ELR (cell line): ENCODE results near the gene COX14.
"Not testable (repeated sequence)": the region's sequence is repeated elsewhere in the genome, so short reads cannot be mapped to it uniquely, and the experiment has no call there.

Source experiments
- DNase-seq: peaks from one replicate; pipeline ENCODE4 v3.0.0-alpha.2; 2015; ENCODE audit warnings: low read depth

COX14 gene

GRCh38 chr12:50111693-50112455, at the start of gene COX14:
Gene COX14, plus strand, starts transcription at chr12:50112236. Its CDS starts 7,808 bp downstream, at chr12:50120044.
- DNase-seq = peak; percentile 100

GRCh38 chr12:50062728-50063460, 49.1 kb upstream of the COX14 start:
- DNase-seq = no peak

- DNase-seq = no peak
Measured at GRCh38 chr12:50065726-50066310, 46.2 kb upstream of the COX14 start.

DNA sequence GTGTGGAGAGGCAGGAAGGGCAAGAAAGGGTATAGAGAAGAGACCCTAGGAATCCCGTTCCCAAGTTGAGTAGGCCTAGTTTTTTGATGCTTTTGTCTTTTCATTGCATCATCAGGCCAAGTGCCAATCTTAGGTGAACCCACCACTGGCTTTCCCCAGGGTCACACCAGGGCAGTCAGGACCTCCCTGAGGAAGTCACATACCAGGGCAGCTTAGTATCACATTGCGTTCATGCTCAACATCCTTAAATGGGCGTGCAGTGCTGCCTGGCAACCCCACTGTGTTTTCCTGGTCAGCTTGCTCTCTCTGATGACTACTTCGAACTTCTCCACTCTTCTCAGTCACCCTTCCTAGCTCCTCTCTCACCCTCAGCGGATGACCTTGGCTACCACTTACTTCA, 45.6 kb upstream of the COX14 start:
- DNase-seq = peak; percentile 73

- DNase-seq = no peak
Measured at GRCh38 chr12:50069069-50069468, 43.0 kb upstream of the COX14 start.

DNA sequence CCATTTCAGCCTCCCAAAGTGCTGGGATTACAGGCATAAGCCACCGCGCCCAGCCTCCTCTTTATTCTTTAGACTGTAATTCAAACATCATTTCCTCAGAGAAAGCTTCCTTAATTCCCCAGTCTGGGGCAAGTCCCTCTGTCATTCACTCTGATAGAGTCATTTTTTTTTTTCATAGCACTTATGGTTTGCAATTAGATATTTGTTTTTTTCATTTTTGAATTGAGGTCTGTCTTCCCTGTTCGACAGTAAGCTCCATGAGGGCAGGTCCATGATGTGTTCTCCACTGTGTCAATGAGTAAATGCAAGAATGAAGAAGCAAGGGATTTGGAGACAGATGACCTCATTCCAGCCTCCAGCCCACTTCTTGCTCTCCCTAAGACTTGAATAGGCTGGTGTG, 42.5 kb upstream of the COX14 start:
- DNase-seq = no peak

- DNase-seq = peak; percentile 85
Measured at GRCh38 chr12:50070314-50071060, 41.5 kb upstream of the COX14 start.

GRCh38 chr12:50072198-50072907, 39.7 kb upstream of the COX14 start:
- no peak for DNase-seq

- DNase-seq = no peak
Measured at GRCh38 chr12:50073206-50073605, 38.8 kb upstream of the COX14 start.

DNA sequence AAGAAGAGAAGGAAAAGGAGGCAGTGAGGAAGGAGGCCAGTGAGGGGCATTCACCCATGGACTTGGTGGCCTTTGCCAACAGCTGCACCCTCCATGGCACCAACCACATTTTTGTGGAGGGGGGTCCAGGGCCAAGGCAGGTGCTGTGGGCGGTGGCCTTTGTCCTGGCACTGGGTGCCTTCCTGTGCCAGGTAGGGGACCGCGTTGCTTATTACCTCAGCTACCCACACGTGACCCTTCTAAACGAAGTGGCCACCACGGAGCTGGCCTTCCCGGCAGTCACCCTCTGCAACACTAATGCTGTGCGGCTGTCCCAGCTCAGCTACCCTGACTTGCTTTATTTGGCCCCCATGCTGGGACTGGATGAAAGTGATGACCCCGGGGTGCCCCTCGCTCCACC, 38.3 kb upstream of the COX14 start:
- no peak for DNase-seq

DNA sequence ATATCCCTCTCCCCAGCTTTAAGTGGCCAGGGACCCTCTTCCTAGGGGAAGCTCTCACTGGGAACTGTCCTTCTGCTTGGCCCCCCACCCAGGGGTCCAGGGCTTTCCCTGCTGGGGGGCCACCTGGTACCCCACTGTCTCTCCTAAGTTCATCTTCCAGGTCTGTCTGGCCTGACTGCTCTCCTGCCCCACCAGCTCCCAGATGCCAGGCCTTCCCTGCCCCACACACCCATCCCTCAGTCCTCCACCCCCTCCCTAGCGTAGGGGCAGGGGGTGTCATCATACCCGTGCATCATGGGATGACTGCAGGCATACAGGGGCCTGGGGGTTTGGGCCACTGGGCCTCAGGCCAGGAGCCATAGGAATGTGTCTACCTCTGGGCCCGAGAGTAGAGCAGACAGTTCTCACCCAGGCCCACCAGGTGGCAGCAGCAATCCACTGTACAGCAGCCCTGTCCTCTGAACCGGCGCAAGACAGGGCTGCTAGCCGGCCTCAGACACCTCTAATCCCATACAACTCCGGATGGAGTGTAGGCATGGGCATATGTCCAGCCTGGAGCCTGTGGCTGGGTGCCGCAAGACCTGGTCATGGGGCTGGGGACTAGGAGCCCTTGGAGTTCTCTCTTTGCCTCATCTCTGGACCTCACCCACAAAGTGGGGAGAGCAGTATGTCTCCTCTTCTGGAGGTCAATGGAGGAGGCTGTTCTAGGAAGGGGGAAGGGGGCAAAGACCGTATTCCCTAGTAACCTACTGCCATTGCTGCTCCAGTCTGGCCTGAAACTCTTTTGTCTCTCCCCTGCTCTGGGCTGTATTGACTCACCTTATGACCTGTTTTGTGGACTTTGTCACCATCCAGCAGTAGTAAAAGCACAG, 36.9 kb upstream of the COX14 start:
- DNase-seq = peak; percentile 87

- no peak for DNase-seq
Measured at GRCh38 chr12:50075808-50076170, 36.2 kb upstream of the COX14 start.

DNA sequence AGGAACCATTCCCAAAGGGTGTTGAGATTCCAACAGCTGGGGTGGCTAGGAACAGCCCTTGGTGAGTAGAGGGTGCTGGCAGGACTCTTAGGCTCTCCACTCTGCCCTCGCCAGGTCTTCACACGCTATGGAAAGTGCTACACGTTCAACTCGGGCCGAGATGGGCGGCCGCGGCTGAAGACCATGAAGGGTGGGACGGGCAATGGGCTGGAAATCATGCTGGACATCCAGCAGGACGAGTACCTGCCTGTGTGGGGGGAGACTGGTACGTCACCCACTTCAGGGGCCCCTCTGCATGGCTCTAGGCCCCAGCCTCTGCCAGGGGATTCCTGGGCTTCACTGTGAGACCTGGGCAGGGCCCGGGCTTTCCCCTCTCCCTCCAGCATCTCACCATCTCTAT, 34.9 kb upstream of the COX14 start:
- no peak for DNase-seq

GRCh38 chr12:50078281-50078680, 33.8 kb upstream of the COX14 start:
- DNase-seq = no peak

DNA sequence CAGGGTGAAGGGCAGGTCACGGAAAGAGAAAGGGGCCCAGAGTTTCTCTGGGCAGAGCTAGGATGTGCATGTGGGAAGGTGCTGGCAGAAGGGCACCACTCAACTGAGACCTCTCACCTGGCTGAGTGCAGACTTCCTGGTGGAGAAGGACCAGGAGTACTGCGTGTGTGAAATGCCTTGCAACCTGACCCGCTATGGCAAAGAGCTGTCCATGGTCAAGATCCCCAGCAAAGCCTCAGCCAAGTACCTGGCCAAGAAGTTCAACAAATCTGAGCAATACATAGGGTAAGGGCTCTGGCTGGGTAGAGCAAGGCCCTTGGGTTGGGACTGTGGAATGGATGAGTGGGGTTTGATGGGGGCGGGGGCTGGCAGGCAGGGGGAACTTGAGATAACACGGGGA, 32.3 kb upstream of the COX14 start:
- DNase-seq = no peak

- DNase-seq = no peak
Measured at GRCh38 chr12:50081096-50081808, 30.8 kb upstream of the COX14 start.

GRCh38 chr12:50082644-50083043, 29.4 kb upstream of the COX14 start:
- no peak for DNase-seq

DNA sequence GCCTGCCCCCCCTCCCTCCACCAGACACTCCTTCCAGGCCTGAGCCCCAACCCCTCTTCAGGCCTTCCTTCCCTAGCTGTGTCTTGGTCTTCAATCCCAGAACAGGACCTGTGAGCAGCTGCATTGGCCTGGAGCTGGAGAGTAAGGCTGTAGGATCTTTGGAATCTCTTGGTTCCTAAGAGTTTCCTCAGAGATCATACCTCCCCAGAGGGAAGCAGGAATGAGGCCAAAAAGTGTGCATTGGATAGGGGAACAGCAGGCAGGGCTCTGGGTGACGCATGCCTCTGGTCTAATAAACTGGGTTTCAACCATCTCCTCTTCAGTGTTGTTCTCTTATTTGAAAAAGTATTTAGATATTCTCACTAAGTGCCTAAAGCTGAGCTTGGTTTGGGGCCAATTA, 28.7 kb upstream of the COX14 start:
- DNase-seq = no peak

DNA sequence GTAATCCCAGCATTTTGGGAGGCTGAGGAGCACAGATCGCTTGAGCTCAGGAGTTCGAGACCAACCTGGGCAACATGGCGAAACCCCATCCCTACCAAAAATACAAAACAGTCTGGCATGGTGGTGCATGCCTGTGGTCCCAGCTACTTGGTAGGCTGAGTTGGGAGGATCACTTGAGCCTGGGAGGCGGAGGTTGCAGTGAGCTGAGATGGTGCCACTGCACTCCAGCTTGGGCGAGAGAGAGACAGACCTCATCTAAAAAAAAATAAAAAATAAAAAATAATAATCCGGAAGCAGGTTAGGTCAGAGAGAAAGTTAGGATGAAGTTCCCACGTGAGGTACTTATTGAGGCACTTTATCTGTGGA, 27.6 kb upstream of the COX14 start:
- DNase-seq = not testable (repeated sequence)
